HepG2 (cell line): Measurements from ENCODE around the gene CCT7. TPM values are rescaled to one million over a fixed set of nuclear protein-coding genes. Genes with fewer than 3 reads are reported as not detected.

Experiments used
- ATAC-seq: fragments of 200-7000 bp; cut with Tn5 transposase; 3 replicates; pipeline ENCODE4 v1.9.1; 2020; ENCODE audit warnings: mild to moderate bottlenecking, moderate library complexity
- BruUV-seq: library from RNA; stranded (reverse); fragments of 400-500 nt; replicated peaks from 2 replicates; lab custom pipeline; 2021; lab: Mats Ljungman, UMichigan
- CTCF ChIA-PET: fragments of 300-600 bp; formaldehyde crosslinking; extraction: SDS; loops from one replicate; lab custom pipeline; 2021; ENCODE audit warnings: low total read pairs, inconsistent platforms, low intra/inter-chr PET ratio; lab: Yijun Ruan, JAX
- POLR2A ChIA-PET: fragments of 350-600 bp; sonication (Branson Sonifier 250); formaldehyde crosslinking; loops from one replicate; lab custom pipeline; 2020; ENCODE audit warnings: antibody characterized with exemption, inconsistent platforms; lab: Yijun Ruan, JAX
- DNase-seq: peaks from one replicate; pipeline ENCODE4 v3.0.0-alpha.2; 2015; ENCODE audit warnings: low spot score
- FAIRE-seq: peaks from 3 replicates; lab custom pipeline; 2011; peaks lifted over from hg19 to GRCh38; lab: Jason Lieb, UNC
- H2AFZ ChIP-seq: one replicate; pipeline ENCODE4 v1.6.1; 2011; ENCODE audit warnings: low read length, inconsistent platforms
- H3K27ac ChIP-seq: fragments of 300-600 bp; 3 replicates; pipeline ENCODE4 v1.8.0; 2011; ENCODE audit warnings: mixed run types, mild to moderate bottlenecking, mixed read lengths, low read length, inconsistent platforms; ENCODE audit not compliant: insufficient read depth; ENCODE audit errors: extremely low read length
- H3K27me3 ChIP-seq, 2 experiments: fragments of 200-600 bp in 1 of 2; 2 replicates in 1 of 2; 3 replicates in 1 of 2; pipeline versions ENCODE4 v1.6.0 to v1.8.0; 2011; ENCODE audit warnings: low read length in 2 of 2, mild to moderate bottlenecking in 2 of 2, moderate library complexity in 2 of 2, inconsistent platforms in 1 of 2; ENCODE audit not compliant: insufficient read depth in 2 of 2, control insufficient read depth in 1 of 2
- H3K36me3 ChIP-seq, 2 experiments: fragments of 200-600 bp in 1 of 2; replicated peaks in 1 of 2; 2 replicates in 1 of 2; 3 replicates in 1 of 2; pipeline versions ENCODE4 v1.5.1 to v1.8.0; 2011; ENCODE audit warnings: low read length in 2 of 2, inconsistent platforms in 1 of 2; ENCODE audit not compliant: insufficient read depth in 2 of 2, control insufficient read depth in 1 of 2
- H3K4me1 ChIP-seq: 2 replicates; pipeline ENCODE4 v1.5.1; 2012; ENCODE audit warnings: low read length, inconsistent platforms; ENCODE audit not compliant: insufficient read depth
- H3K4me2 ChIP-seq: 2 replicates; pipeline ENCODE4 v1.6.0; 2011; ENCODE audit warnings: low read depth, low read length, inconsistent platforms
- H3K4me3 ChIP-seq, 3 experiments: fragments of 200-600 bp in 1 of 3; sonication (generic), shearing (Covaris generic) in 1 of 3; replicated peaks in 1 of 3; 2 replicates each; pipeline ENCODE4 v1.5.1; 2011 to 2016; ENCODE audit warnings: low read length in 3 of 3, inconsistent platforms in 2 of 3, low read depth in 2 of 3, mild to moderate bottlenecking in 2 of 3, control low read depth in 1 of 3, mixed read lengths in 1 of 3; ENCODE audit not compliant: insufficient read depth in 1 of 3
- H3K79me2 ChIP-seq: one replicate; pipeline ENCODE4 v1.6.1; 2011; ENCODE audit warnings: low read length, inconsistent platforms; ENCODE audit not compliant: insufficient read depth
- H3K9ac ChIP-seq: 2 replicates; pipeline ENCODE4 v1.6.0; 2011; ENCODE audit warnings: mild to moderate bottlenecking, low read depth, low read length, inconsistent platforms; ENCODE audit not compliant: insufficient read depth
- H3K9me3 ChIP-seq: 2 replicates; pipeline ENCODE4 v1.5.1; 2012; ENCODE audit warnings: mild to moderate bottlenecking, low read length
- H4K20me1 ChIP-seq: 2 replicates; pipeline ENCODE4 v1.6.0; 2011; ENCODE audit warnings: inconsistent platforms, mild to moderate bottlenecking, low read length, moderate library complexity; ENCODE audit not compliant: insufficient read depth
- MLLT10 ChIP-seq: sonication (generic); formaldehyde crosslinking; IDR thresholded peaks from 2 replicates; pipeline ENCODE4 v1.4.0; 2020; ENCODE audit warnings: missing genetic modification reagents
- ZFP41 ChIP-seq: sonication (generic); formaldehyde crosslinking; IDR thresholded peaks from 2 replicates; pipeline ENCODE4 v1.4.0; 2020; ENCODE audit warnings: mild to moderate bottlenecking, missing genetic modification reagents, borderline replicate concordance
- ZNF331 ChIP-seq: sonication (generic); formaldehyde crosslinking; IDR thresholded peaks from 2 replicates; pipeline ENCODE4 v1.4.0; 2020; ENCODE audit warnings: missing genetic modification reagents
- ZNF484 ChIP-seq: sonication (generic); formaldehyde crosslinking; IDR thresholded peaks from 2 replicates; pipeline ENCODE4 v1.5.1; 2020; ENCODE audit warnings: mild to moderate bottlenecking, low read depth, missing genetic modification reagents, borderline replicate concordance
- ZNF629 ChIP-seq: sonication (generic); formaldehyde crosslinking; conservative IDR thresholded peaks from 2 replicates; pipeline ENCODE4 v1.5.0; 2020; ENCODE audit warnings: missing genetic modification reagents
- ZNF672 ChIP-seq: sonication (generic); formaldehyde crosslinking; IDR thresholded peaks from 2 replicates; pipeline ENCODE4 v1.8.1; 2022; ENCODE audit warnings: missing genetic modification reagents
- ZNF879 ChIP-seq: sonication (generic); formaldehyde crosslinking; IDR thresholded peaks from 2 replicates; pipeline ENCODE4 v1.8.1; 2023; ENCODE audit warnings: missing genetic modification reagents
- ZSCAN25 ChIP-seq: sonication (generic); formaldehyde crosslinking; IDR thresholded peaks from 2 replicates; pipeline ENCODE4 v1.8.0; 2022; ENCODE audit warnings: mild to moderate bottlenecking, missing genetic modification reagents
- WGBS: methylation state at CpG from one replicate; pipeline ENCODE4 v1.1.6; 2017; ENCODE audit warnings: low lambda C conversion rate; 5-methylcytosine and 5-hydroxymethylcytosine counted together
- in situ Hi-C: cut with HindIII; loops from 2 replicates; pipeline ENCODE4 v1.10.0; 2017; ENCODE audit warnings: low pct_unique_long_range_greater_than_20kb; ENCODE audit not compliant: extremely low pct_ligation_motif_present
- intact Hi-C: fragments of 100-400 bp; cut with micrococcal nuclease; formaldehyde crosslinking; loops from one replicate; pipeline ENCODE4 v1.10.0; 2022; ENCODE audit not compliant: unreplicated experiment
- polyA plus RNA-seq, 8 experiments: library from polyadenylated mRNA; depleted of rRNA in 3 of 8; stranded (reverse) in 7 of 8; unstranded in 1 of 8; fragments of >200 nt; fragmentation: Illumina TruSeq in 4 of 8; extraction: Trizol in 4 of 8; gene quantifications; 2 replicates each; pipeline versions ENCODE4 v1.2.1 to v1.2.3, GENCODE V29; 2011 to 2016; ENCODE audit warnings: low read depth in 4 of 8, missing spikeins in 1 of 8, mixed read lengths in 1 of 8; ENCODE audit not compliant: insufficient read depth in 1 of 8
- total RNA-seq, 5 experiments: library from RNA; depleted of rRNA; stranded (reverse); fragments of >200 nt; fragmentation: Illumina TruSeq; extraction: Trizol; gene quantifications; 2 replicates each; pipeline ENCODE4 v1.2.3, GENCODE V29; 2016; ENCODE audit warnings: low read depth in 1 of 5

CCT7 gene
- total and polyA plus RNA-seq, 2 of the 13 experiments (the other 11 are each of a cell fraction or from before 2014, with no cell fraction given), result 347 to 517 TPM

DNA sequence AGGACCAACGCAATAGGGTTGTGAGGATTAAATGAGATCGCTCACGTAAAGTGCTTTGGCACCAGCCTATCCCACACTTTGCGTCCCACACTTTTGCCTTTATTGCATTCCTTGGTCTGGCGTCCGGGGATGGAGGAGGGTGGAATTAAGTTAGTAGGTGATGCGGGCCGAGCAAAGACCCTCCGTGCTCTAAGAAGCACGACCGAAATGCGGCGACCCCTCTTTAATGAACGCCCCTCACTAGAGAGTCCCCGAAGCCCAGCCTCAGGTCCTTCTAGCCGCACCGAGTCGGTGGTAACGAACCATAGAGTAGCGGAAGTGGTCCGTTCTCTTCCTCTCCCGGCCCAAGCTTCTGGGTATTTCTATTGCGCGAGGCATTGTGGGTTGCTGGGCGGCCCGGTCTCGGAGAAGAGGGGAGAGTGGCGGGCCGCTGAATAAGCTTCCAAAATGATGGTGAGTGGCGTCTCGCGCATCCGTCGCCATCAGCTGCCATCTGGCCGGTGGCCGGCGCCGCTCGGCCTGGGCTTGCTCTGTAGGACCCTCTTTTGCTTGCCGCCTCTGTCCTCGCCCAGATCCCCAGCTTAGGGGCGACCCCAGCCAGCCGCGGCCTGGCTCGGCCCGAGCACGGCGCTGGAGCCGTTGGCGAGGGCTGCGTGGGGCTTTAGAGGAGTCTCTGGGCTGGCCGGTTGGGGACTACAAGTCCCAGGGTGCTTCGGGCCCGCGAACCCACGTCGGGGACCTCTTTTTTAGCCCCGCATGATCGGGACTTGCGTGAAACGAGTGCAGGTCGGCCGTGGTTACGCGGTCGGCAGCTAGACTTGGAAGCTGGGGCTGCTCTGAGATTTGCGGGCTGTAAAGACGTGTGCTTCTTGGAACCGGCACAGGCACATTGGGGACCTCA is at the start of gene CCT7 (continued):
- TF ChIP-seq ZNF484 (CRISPR knock-in tag), result no peak
- TF ChIP-seq ZNF879 (CRISPR knock-in tag), result 0 out of 2 replicates have a peak, but pooled peaks have one; percentile 20
- TF ChIP-seq ZNF672, result no peak
- no peak for TF ChIP-seq MLLT10

DNA sequence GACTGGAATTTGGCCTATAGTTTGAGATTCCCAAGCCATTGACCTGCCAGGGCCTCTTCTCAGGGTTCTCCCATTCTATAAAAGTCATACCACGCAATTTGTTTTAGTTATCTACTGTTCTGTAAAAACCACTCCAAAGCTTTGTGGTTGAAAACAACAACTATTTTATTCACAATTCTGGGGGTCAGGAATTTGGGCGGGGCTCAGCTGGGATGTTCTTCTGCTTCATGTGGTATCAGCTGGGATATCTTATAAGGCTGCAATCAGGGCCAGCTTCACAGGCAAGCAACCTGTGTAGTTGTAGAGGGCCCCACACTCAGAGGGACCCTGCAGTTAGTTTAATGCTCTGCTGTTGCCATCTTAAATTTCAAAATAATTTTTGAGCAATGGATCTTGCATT is 48.1 kb upstream of the CCT7 start:
- FAIRE-seq (no peak), ATAC-seq (no peak), DNase-seq (no peak)
- Histone ChIP-seq H3K79me2 (no peaks in the 10 kb centered on the region), H2AFZ (no peak overlapping the region), H3K27ac (no peak overlapping the region), H3K36me3 (no peaks in the 10 kb centered on the region), H3K4me2 (no peak overlapping the region), H3K27me3 (0 out of 5 replicates have a peak, but pooled peaks cover 0 to 4% of the 10 kb centered on the region in 2 experiments), H3K9me3 (no peaks in the 10 kb centered on the region), H4K20me1 (no peaks in the 10 kb centered on the region), H3K4me3 (no peak overlapping the region), H3K9ac (no peak overlapping the region), H3K4me1 (peaks cover 33% of the 10 kb centered on the region)
- BruUV-seq, result no TSS peak
- no peak for TF ChIP-seq ZSCAN25
- no peak for TF ChIP-seq ZNF629 (CRISPR knock-in tag)
- no peak for TF ChIP-seq ZFP41 (CRISPR knock-in tag)
- peak; percentile 94 for TF ChIP-seq ZNF331
- intact Hi-C loops, result no loop called here
- ChIA-PET POLR2A (no interaction called here), CTCF (no interaction called here)
- 54% methylated on average over 2 of the region's 2 CpGs for WGBS
- in situ Hi-C loops, result no loop called here
